HCT116 (cell line): ENCODE data around the gene ALX3. TPM values are rescaled to one million over a fixed set of nuclear protein-coding genes. Genes with fewer than 3 reads are reported as not detected.

Experiments used
- ATAC-seq: fragments of 200-7000 bp; cut with Tn5 transposase; 2 replicates; pipeline ENCODE4 v1.9.1; 2020; ENCODE audit warnings: mild to moderate bottlenecking, moderate library complexity
- BruUV-seq: library from RNA; stranded (reverse); fragments of 400-500 nt; replicated peaks from 2 replicates; lab custom pipeline; 2021; lab: Mats Ljungman, UMichigan
- CTCF ChIA-PET: fragments of 300-600 bp; sonication (Branson Sonifier 250); formaldehyde crosslinking; loops from one replicate; lab custom pipeline; 2021; ENCODE audit warnings: antibody characterized with exemption; lab: Charles Lee
- POLR2A ChIA-PET: fragments of 300-600, 350-600 bp; sonication (Branson Sonifier 250); formaldehyde crosslinking; loops from one replicate; lab custom pipeline; 2021; ENCODE audit warnings: antibody characterized with exemption; lab: Charles Lee
- RAD21 ChIA-PET, 2 experiments: fragments of 300-600 bp; sonication (Branson Sonifier 250); formaldehyde crosslinking; loops; one replicate each; lab custom pipeline; 2023; ENCODE audit warnings: low total read pairs in 2 of 2; ENCODE audit not compliant: uncharacterized antibody in 2 of 2, unreplicated experiment in 2 of 2, low non-redundant PET in 1 of 2; lab: Charles Lee
- DNase-seq: peaks from one replicate; pipeline ENCODE4 v3.0.0-alpha.2; 2010; ENCODE audit warnings: low read depth, low spot score
- H2AFZ ChIP-seq: fragments of 200-600 bp; shearing (Covaris generic), sonication (generic); 2 replicates; pipeline ENCODE4 v1.6.1; 2017; ENCODE audit warnings: low read depth, mixed run types, mixed read lengths, antibody characterized with exemption, low read length; ENCODE audit not compliant: poor library complexity, severe bottlenecking
- H3K27ac ChIP-seq: 2 replicates; pipeline ENCODE4 v1.5.1; 2012; ENCODE audit warnings: low read depth, low read length
- H3K27me3 ChIP-seq: fragments of 200-600 bp; sonication (generic); 2 replicates; pipeline ENCODE4 v1.6.1; 2016; ENCODE audit warnings: mixed run types, low read length, mixed read lengths; ENCODE audit not compliant: insufficient read depth
- H3K36me3 ChIP-seq, 2 experiments: fragments of 200-500 bp in 1 of 2; fragments of 200-600 bp in 1 of 2; sonication (Bioruptor generic) in 1 of 2; sonication (generic) in 1 of 2; 2 replicates each; pipeline versions ENCODE4 v1.5.1 to v1.6.1; 2014 to 2016; ENCODE audit warnings: low read length in 2 of 2, inconsistent platforms in 1 of 2, mixed read lengths in 1 of 2, mixed run types in 1 of 2; ENCODE audit not compliant: insufficient read depth in 2 of 2, control insufficient read depth in 1 of 2
- H3K4me1 ChIP-seq, 2 experiments: fragments of 200-600 bp in 1 of 2; sonication (generic) in 1 of 2; 2 replicates each; pipeline versions ENCODE4 v1.5.1 to v1.6.1; 2012 to 2017; ENCODE audit warnings: low read length in 2 of 2, inconsistent platforms in 1 of 2, mild to moderate bottlenecking in 1 of 2, mixed read lengths in 1 of 2, mixed run types in 1 of 2, moderate library complexity in 1 of 2; ENCODE audit not compliant: insufficient read depth in 2 of 2, control insufficient read depth in 1 of 2
- H3K4me2 ChIP-seq: fragments of 200-600 bp; sonication (generic); 2 replicates; pipeline ENCODE4 v1.6.1; 2017; ENCODE audit warnings: mixed run types, low read length, mixed read lengths
- H3K4me3 ChIP-seq, 2 experiments: fragments of 200-600 bp in 1 of 2; sonication (generic) in 1 of 2; replicated peaks in 1 of 2; 2 replicates each; pipeline ENCODE4 v1.5.1; 2011 to 2016; ENCODE audit warnings: low read length in 2 of 2, control low read depth in 1 of 2, low read depth in 1 of 2, mild to moderate bottlenecking in 1 of 2, mixed read lengths in 1 of 2, mixed run types in 1 of 2
- H3K79me2 ChIP-seq: fragments of 200-600 bp; sonication (generic); 2 replicates; pipeline ENCODE4 v1.6.1; 2017; ENCODE audit warnings: mild to moderate bottlenecking, mixed run types, low read length, moderate library complexity, mixed read lengths; ENCODE audit not compliant: insufficient read depth
- H3K9ac ChIP-seq: fragments of 200-600 bp; sonication (generic); 2 replicates; pipeline ENCODE4 v1.6.1; 2016; ENCODE audit warnings: low read length, mixed read lengths
- H3K9me2 ChIP-seq: fragments of 200-600 bp; sonication (generic), shearing (Covaris generic); 2 replicates; pipeline ENCODE4 v1.6.1; 2017; ENCODE audit warnings: mixed run types, mild to moderate bottlenecking, moderate library complexity; ENCODE audit not compliant: insufficient read depth
- H3K9me3 ChIP-seq, 2 experiments: fragments of 200-500 bp in 1 of 2; fragments of 200-600 bp in 1 of 2; sonication (Bioruptor generic) in 1 of 2; sonication (generic) in 1 of 2; 2 replicates each; pipeline ENCODE4 v1.6.1; 2014 to 2017; ENCODE audit warnings: low read length in 2 of 2, mixed read lengths in 2 of 2, inconsistent platforms in 1 of 2, low read depth in 1 of 2, mild to moderate bottlenecking in 1 of 2, mixed run types in 1 of 2, moderate library complexity in 1 of 2; ENCODE audit not compliant: control insufficient read depth in 1 of 2, insufficient read depth in 1 of 2
- H4K20me1 ChIP-seq: fragments of 200-600 bp; sonication (generic), shearing (Covaris generic); 2 replicates; pipeline ENCODE4 v1.6.1; 2017; ENCODE audit warnings: mixed run types, mild to moderate bottlenecking, moderate library complexity; ENCODE audit not compliant: insufficient read depth
- CTCF ChIP-seq, 3 experiments: fragments of 200-600 bp in 1 of 3; sonication (generic) in 1 of 3; IDR thresholded peaks in 2 of 3; conservative IDR thresholded peaks in 1 of 3; 2 replicates each; pipeline ENCODE4 v1.5.1; 2012 to 2017; ENCODE audit warnings: low read depth in 2 of 3, low read length in 2 of 3, antibody characterized with exemption in 1 of 3, borderline replicate concordance in 1 of 3, control low read depth in 1 of 3, mild to moderate bottlenecking in 1 of 3, mixed read lengths in 1 of 3, mixed run types in 1 of 3, moderate library complexity in 1 of 3; ENCODE audit not compliant: insufficient read depth in 1 of 3
- RAD21 ChIP-seq: IDR thresholded peaks from 2 replicates; pipeline ENCODE4 v1.6.1; 2012; ENCODE audit warnings: low read depth, mild to moderate bottlenecking
- ZNF274 ChIP-seq: fragments of 200-500 bp; sonication (Bioruptor generic); IDR thresholded peaks from 2 replicates; pipeline ENCODE4 v1.6.1; 2014; ENCODE audit warnings: mild to moderate bottlenecking, low read depth, low read length, inconsistent platforms
- intact Hi-C: fragments of 100-400 bp; cut with micrococcal nuclease; formaldehyde crosslinking; loops from 2 replicates; pipeline ENCODE4 v1.10.0; 2022
- total RNA-seq: library from RNA; stranded (reverse); gene quantifications from one replicate; pipeline ENCODE4 v1.2.1, GENCODE V29; 2021; ENCODE audit not compliant: unreplicated experiment

ALX3 gene
- total RNA-seq, 1 experiment from 2014 or later = not detected

- Histone ChIP-seq H3K36me3 (no peaks in the 10 kb centered on the region), H3K27me3 (peaks cover 3% of the 10 kb centered on the region; the same call in 1 of the 2 replicates), H4K20me1 (no peaks in the 10 kb centered on the region), H3K4me2 (0 out of 2 replicates have a peak overlapping the region, but pooled peaks have one; percentile 6), H3K4me1 (peaks cover 0 to 4% of the 10 kb centered on the region in 2 experiments; a peak in 1 of 4 replicates), H2AFZ (peak overlapping the region; percentile 13), H3K9ac (peak overlapping the region; percentile 21; the same call in 1 of the 2 replicates), H3K4me3 (no peak overlapping the region), H3K9me3 (no peaks in the 10 kb centered on the region), H3K9me2 (no peaks in the 10 kb centered on the region), H3K79me2 (no peaks in the 10 kb centered on the region), H3K27ac (no peak overlapping the region)
- peak; percentile 35 for DNase-seq
- ChIA-PET POLR2A (interaction anchor here (0.9 kb wide), 1 partner anchor 72 kb away, joined by 3 read pairs; the partner anchor contains the start of gene STRIP1), RAD21 (interaction anchor here in 1 of 2 experiments (0.9 kb wide), 1 partner anchor 18 kb away, joined by 4 read pairs; no protein-coding TSS in a partner anchor), CTCF (interaction anchor here (0.6 to 6.9 kb wide), 12 partner anchors 10 to 467 kb away, joined by 3 to 57 read pairs (median 7); partner anchors contain the start of genes SLC6A17 and STRIP1)
- ATAC-seq = peak; percentile 99
- TF ChIP-seq ZNF274 = no peak
- TF ChIP-seq RAD21 = peak; percentile 86
- TF ChIP-seq CTCF (IDR thresholded peaks at IDR 0.05 in 2 of 3, conservative IDR thresholded peaks at IDR 0.05 in 1 of 3; ENCODE audit: borderline replicate concordance in 1 of 3, insufficient read depth in 1 of 3, low read depth in 2 of 3, low read length in 2 of 3) = peak; percentile 65 to 95 (median 94)
- intact Hi-C loops = loop anchor here (1.0 kb wide), 1 partner anchor 52 kb away; no protein-coding TSS in a partner anchor
- no TSS peak for BruUV-seq
Measured at GRCh38 chr1:110106013-110106941, 35.8 kb upstream of the ALX3 start.
